ENCODE data around the gene GABBR2.
"Not testable (repeated sequence)": the region's sequence is repeated elsewhere in the genome, so short reads cannot be mapped to it uniquely, and the experiment has no call there.

Gene GABBR2

DNA sequence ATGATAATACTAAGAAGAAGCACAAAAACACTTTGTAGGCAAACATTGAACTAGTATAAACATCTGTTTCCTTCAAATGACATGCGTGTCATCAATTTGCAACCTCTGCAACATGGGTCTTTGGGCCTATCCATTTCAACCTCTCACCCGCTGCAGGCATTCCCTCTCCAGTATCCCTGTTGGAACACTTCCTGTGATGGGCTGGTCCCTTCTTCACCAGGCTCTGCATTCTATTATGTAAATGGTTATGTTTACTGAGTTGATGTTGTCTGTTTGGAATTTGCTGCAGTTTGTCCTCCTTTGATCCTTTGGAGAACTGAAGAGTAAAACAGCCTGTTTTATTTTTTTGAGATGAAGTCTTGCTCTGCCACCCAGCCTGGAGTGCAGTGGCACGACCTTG lies 436.7 kb downstream of the GABBR2 start:
- no peaks in the 10 kb centered on the region for H3K27me3 ChIP-seq (ENCODE audit: control insufficient read depth, insufficient read depth, low read length)
- H3K4me2 ChIP-seq (ENCODE audit: low read length) = no peak overlapping the region
- no peak overlapping the region for H3K9ac ChIP-seq
- no peaks in the 10 kb centered on the region for H3K4me1 ChIP-seq
- H3K4me3 ChIP-seq (ENCODE audit: low read depth, low read length) = no peak overlapping the region
- TF ChIP-seq, protein P1, sequence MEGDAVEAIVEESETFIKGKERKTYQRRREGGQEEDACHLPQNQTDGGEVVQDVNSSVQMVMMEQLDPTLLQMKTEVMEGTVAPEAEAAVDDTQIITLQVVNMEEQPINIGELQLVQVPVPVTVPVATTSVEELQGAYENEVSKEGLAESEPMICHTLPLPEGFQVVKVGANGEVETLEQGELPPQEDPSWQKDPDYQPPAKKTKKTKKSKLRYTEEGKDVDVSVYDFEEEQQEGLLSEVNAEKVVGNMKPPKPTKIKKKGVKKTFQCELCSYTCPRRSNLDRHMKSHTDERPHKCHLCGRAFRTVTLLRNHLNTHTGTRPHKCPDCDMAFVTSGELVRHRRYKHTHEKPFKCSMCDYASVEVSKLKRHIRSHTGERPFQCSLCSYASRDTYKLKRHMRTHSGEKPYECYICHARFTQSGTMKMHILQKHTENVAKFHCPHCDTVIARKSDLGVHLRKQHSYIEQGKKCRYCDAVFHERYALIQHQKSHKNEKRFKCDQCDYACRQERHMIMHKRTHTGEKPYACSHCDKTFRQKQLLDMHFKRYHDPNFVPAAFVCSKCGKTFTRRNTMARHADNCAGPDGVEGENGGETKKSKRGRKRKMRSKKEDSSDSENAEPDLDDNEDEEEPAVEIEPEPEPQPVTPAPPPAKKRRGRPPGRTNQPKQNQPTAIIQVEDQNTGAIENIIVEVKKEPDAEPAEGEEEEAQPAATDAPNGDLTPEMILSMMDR (IDR thresholded peaks at IDR 0.05) = no peak
- no peaks in the 10 kb centered on the region for H3K9me3 ChIP-seq (ENCODE audit: control insufficient read depth, low read length)
- no peaks in the 10 kb centered on the region for H3K36me3 ChIP-seq (ENCODE audit: control insufficient read depth, insufficient read depth, low read length)
- H2AFZ ChIP-seq = no peak overlapping the region
- no peak overlapping the region for H3K27ac ChIP-seq
- no peaks in the 10 kb centered on the region for H3K79me2 ChIP-seq

DNA sequence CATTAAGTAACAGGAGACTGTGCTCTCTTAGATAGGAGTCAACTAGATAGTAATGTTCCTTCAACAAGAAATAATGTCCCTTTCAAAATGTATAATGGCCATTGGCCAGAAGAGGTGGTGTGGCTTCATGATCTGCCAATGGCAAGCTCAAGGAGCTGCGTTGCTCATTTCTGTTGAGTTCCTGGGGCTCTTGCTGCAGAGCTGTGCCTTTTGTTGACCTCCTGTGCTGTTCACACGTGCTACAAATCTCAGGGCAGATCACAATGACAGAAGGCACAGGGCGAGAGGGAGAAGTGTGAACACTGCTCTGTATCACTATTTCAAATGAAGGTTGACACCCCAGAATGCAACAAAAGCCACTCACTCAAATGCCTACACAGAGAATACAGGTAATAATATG lies 437.3 kb downstream of the GABBR2 start:
- H3K4me3 ChIP-seq (ENCODE audit: low read depth, low read length) = no peak overlapping the region
- TF ChIP-seq, protein P1 (IDR thresholded peaks at IDR 0.05) = no peak

DNA sequence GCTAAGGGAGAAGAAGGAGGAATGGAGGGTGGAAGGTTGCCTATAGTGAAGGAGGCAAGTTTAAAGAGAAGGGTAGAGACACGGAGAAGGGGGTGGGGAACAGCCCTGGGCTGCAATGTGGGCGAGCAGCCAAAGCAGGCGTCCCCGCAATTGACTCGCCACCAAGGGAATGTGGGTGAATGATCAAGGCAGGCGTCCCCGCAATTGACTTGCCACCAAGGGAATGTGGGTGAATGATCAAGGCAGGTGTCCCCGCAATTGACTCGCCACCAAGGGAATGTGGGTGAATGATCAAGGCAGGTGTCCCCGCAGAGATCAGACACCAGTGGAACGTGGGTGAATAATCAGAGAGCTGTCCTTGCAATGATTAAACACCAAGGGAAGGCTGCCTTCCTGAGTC lies 438.5 kb downstream of the GABBR2 start:
- H3K4me1 ChIP-seq; H3K36me3 ChIP-seq (ENCODE audit: control insufficient read depth, insufficient read depth, low read length); H3K9ac ChIP-seq; H3K9me3 ChIP-seq (ENCODE audit: control insufficient read depth, low read length); H2AFZ ChIP-seq; H3K4me2 ChIP-seq (ENCODE audit: low read length); H3K4me3 ChIP-seq (ENCODE audit: low read depth, low read length); H3K27ac ChIP-seq; H3K27me3 ChIP-seq (ENCODE audit: control insufficient read depth, insufficient read depth, low read length); H3K79me2 ChIP-seq: not testable (repeated sequence)

More for the DNA sequence above, 437.3 kb downstream of the GABBR2 start:
- no peaks in the 10 kb centered on the region for H3K4me1 ChIP-seq
- no peaks in the 10 kb centered on the region for H3K27me3 ChIP-seq (ENCODE audit: control insufficient read depth, insufficient read depth, low read length)
- no peak overlapping the region for H3K9ac ChIP-seq
- no peaks in the 10 kb centered on the region for H3K36me3 ChIP-seq (ENCODE audit: control insufficient read depth, insufficient read depth, low read length)
- H3K27ac ChIP-seq = no peak overlapping the region
- H2AFZ ChIP-seq = no peak overlapping the region
- no peaks in the 10 kb centered on the region for H3K9me3 ChIP-seq (ENCODE audit: control insufficient read depth, low read length)
- no peak overlapping the region for H3K4me2 ChIP-seq (ENCODE audit: low read length)
- no peaks in the 10 kb centered on the region for H3K79me2 ChIP-seq

DNA sequence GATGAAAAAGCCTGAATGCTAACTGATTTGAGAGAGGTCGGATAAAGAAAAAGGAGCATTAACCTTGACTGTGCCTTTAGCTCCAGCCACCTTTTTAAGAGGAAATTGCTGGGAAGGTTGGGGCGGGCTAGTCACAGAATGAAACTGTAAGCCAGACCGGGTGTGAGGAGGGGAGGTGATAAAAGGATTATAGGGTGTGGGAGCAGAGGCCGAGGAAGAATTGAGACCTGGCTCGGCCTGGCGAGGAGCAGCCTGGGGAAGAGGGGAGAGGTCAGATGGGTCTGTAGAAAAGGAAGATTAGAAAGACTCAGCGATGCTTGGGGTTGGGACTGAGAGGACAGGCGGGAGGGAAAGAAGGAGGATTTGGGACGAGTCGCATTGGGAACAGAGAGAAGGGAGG lies 439.1 kb downstream of the GABBR2 start:
- not testable (repeated sequence) for H3K9me3 ChIP-seq (ENCODE audit: control insufficient read depth, low read length); H3K4me2 ChIP-seq (ENCODE audit: low read length); H2AFZ ChIP-seq; H3K27me3 ChIP-seq (ENCODE audit: control insufficient read depth, insufficient read depth, low read length); H3K4me1 ChIP-seq; H3K79me2 ChIP-seq; H3K9ac ChIP-seq; H3K27ac ChIP-seq; H3K4me3 ChIP-seq (ENCODE audit: low read depth, low read length); H3K36me3 ChIP-seq (ENCODE audit: control insufficient read depth, insufficient read depth, low read length)

DNA sequence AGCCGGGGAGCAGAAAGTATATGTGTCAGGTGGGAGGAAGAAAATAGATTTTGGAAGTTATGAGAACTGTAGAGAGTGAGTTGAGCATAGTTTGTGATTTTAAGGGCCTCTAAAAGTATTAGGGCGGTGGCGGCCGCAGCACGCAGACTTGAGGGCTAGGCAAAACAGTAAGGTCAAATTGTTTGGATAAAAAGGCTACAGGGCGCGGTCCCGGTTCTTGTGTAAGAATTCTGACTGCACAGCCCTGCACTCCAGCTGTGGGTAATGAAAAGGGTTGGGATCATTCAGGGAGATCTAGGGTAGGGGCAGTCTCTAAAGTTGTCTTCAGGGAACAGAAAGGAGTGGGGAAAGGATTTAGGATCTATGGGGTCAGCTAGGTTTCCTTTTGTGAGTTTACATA lies 441.2 kb downstream of the GABBR2 start:
- H3K79me2 ChIP-seq; H3K4me2 ChIP-seq (ENCODE audit: low read length); H2AFZ ChIP-seq; H3K9me3 ChIP-seq (ENCODE audit: control insufficient read depth, low read length); H3K4me1 ChIP-seq; H3K27ac ChIP-seq; H3K36me3 ChIP-seq (ENCODE audit: control insufficient read depth, insufficient read depth, low read length); H3K9ac ChIP-seq; H3K27me3 ChIP-seq (ENCODE audit: control insufficient read depth, insufficient read depth, low read length); H3K4me3 ChIP-seq (ENCODE audit: low read depth, low read length): not testable (repeated sequence)

DNA sequence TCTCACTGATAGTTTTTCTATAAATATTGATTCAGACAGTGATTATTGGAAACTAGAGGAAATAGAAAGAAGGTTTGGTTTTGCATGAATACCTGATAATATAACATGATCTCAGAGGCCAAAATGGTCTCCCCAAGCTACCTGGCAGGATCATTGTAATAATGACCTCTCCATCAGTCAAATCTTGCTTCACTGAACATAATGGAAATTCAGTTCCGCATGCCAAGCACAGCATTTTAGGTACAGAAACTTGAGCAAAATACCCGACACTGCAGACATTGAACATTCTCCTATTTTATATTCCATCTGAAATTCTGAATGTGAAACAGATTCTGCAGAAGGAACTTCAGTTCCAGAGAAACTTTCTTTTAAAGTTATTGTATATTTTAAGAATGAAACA lies 444.2 kb downstream of the GABBR2 start:
- Histone ChIP-seq H2AFZ (no peak overlapping the region), H3K4me2 (ENCODE audit: low read length) (no peak overlapping the region), H3K27me3 (ENCODE audit: control insufficient read depth, insufficient read depth, low read length) (no peaks in the 10 kb centered on the region), H3K4me3 (ENCODE audit: low read depth, low read length) (no peak overlapping the region), H3K79me2 (no peaks in the 10 kb centered on the region), H3K4me1 (no peaks in the 10 kb centered on the region), H3K27ac (no peak overlapping the region), H3K9ac (no peak overlapping the region), H3K9me3 (ENCODE audit: control insufficient read depth, low read length) (no peaks in the 10 kb centered on the region), H3K36me3 (ENCODE audit: control insufficient read depth, insufficient read depth, low read length) (no peaks in the 10 kb centered on the region)
- TF ChIP-seq, protein P1 (IDR thresholded peaks at IDR 0.05) = no peak
